Embryonic facial prominence (tissue), 1 donor: ENCODE measurements around the gene IFFO2.
A peak's percentile ranks its signal among the peaks of the same experiment; 100 is the strongest.

Source experiments
- DNase-seq: peaks from one replicate; pipeline ENCODE4 v3.0.0-alpha.2; 2016; ENCODE audit errors: extremely low spot score

IFFO2 gene

GRCh38 chr1:18950401-18951026 is 6.0 kb downstream of the IFFO2 start:
- no peak for DNase-seq

GRCh38 chr1:18949686-18950400 is 6.6 kb downstream of the IFFO2 start:
- peak; percentile 56 for DNase-seq

GRCh38 chr1:18948913-18949685 is 7.4 kb downstream of the IFFO2 start:
- no peak for DNase-seq

GRCh38 chr1:18948048-18948912 is 8.2 kb downstream of the IFFO2 start:
- DNase-seq, result no peak

GRCh38 chr1:18947570-18947969 is 8.9 kb downstream of the IFFO2 start:
- DNase-seq, result no peak

GRCh38 chr1:18946550-18947381 is 9.7 kb downstream of the IFFO2 start:
- DNase-seq, result no peak

GRCh38 chr1:18945401-18945849 is 11.1 kb downstream of the IFFO2 start:
- DNase-seq, result no peak

GRCh38 chr1:18944810-18945209 is 11.7 kb downstream of the IFFO2 start:
- DNase-seq, result no peak

- no peak for DNase-seq
Measured at GRCh38 chr1:18943914-18944572, 12.4 kb downstream of the IFFO2 start.

- no peak for DNase-seq
Measured at GRCh38 chr1:18943162-18943561, 13.3 kb downstream of the IFFO2 start.

- DNase-seq, result no peak
Measured at GRCh38 chr1:18942340-18942739, 14.1 kb downstream of the IFFO2 start.

- DNase-seq, result peak; percentile 63
Measured at GRCh38 chr1:18941221-18942141, 15.0 kb downstream of the IFFO2 start.

GRCh38 chr1:18940303-18941020 is 16.0 kb downstream of the IFFO2 start:
- DNase-seq, result no peak

GRCh38 chr1:18939398-18940302 is 16.8 kb downstream of the IFFO2 start:
- DNase-seq, result no peak

GRCh38 chr1:18938707-18939070 is 17.8 kb downstream of the IFFO2 start:
- DNase-seq, result no peak

- no peak for DNase-seq
Measured at GRCh38 chr1:18938008-18938706, 18.3 kb downstream of the IFFO2 start.

- no peak for DNase-seq
Measured at GRCh38 chr1:18937539-18937938, 18.9 kb downstream of the IFFO2 start.
